Ishikawa (cell line): ENCODE measurements around the gene MCM9.

Source experiments
- CEBPB ChIP-seq: IDR thresholded peaks from 2 replicates; pipeline ENCODE4 v1.6.1; 2012
- CREB1 ChIP-seq: IDR thresholded peaks from 2 replicates; pipeline ENCODE4 v1.6.1; 2012; ENCODE audit warnings: low read depth
- EGR1 ChIP-seq: IDR thresholded peaks from 2 replicates; pipeline ENCODE4 v1.6.1; 2012
- EP300 ChIP-seq: IDR thresholded peaks from 2 replicates; pipeline ENCODE4 v1.6.1; 2012; ENCODE audit warnings: borderline replicate concordance
- FOXM1 ChIP-seq: IDR thresholded peaks from 2 replicates; pipeline ENCODE4 v1.6.1; 2012; ENCODE audit warnings: low read depth, borderline replicate concordance
- MAX ChIP-seq: IDR thresholded peaks from 2 replicates; pipeline ENCODE4 v1.6.1; 2012
- NFIC ChIP-seq: IDR thresholded peaks from 2 replicates; pipeline ENCODE4 v1.6.1; 2012
- RAD21 ChIP-seq: IDR thresholded peaks from 2 replicates; pipeline ENCODE4 v1.6.1; 2012; ENCODE audit warnings: low read depth
- REST ChIP-seq: IDR thresholded peaks from 2 replicates; pipeline ENCODE4 v1.6.1; 2012; ENCODE audit warnings: low read depth, mild to moderate bottlenecking
- TAF1 ChIP-seq: IDR thresholded peaks from 2 replicates; pipeline ENCODE4 v1.6.1; 2012; ENCODE audit warnings: low read depth, mild to moderate bottlenecking
- TCF12 ChIP-seq: IDR thresholded peaks from 2 replicates; pipeline ENCODE4 v1.6.1; 2012; ENCODE audit warnings: low read depth
- TEAD4 ChIP-seq: IDR thresholded peaks from 2 replicates; pipeline ENCODE4 v1.6.1; 2012
- YY1 ChIP-seq: IDR thresholded peaks from 2 replicates; pipeline ENCODE4 v1.6.1; 2012; ENCODE audit warnings: low read depth
- ZBTB7A ChIP-seq: IDR thresholded peaks from 2 replicates; pipeline ENCODE4 v1.6.1; 2012; ENCODE audit warnings: low read depth
- TF ChIP-seq, protein P1 (sequence below): IDR thresholded peaks from 2 replicates; pipeline ENCODE4 v1.6.1; 2012

Gene MCM9

DNA sequence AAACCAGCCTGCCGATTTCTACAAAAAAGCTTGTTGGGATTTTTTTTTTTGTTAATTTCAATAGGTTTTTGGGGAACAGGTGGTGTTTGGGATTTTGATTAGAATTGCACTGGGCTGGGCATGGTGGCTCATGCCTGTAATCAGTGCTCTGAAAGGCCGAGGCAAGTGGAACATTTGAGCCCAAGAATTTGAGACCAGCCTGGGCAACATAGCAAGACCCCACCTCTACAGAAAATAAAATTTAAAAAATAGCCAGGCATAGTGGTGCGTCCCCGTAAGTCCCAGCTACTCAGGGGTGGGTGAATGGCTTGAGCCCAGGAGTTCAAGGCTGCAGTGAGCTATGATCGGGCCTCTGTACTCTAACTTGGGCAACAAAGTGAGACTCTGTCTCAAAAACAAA is 81.6 kb downstream of the MCM9 start:
- TF ChIP-seq, protein P1, sequence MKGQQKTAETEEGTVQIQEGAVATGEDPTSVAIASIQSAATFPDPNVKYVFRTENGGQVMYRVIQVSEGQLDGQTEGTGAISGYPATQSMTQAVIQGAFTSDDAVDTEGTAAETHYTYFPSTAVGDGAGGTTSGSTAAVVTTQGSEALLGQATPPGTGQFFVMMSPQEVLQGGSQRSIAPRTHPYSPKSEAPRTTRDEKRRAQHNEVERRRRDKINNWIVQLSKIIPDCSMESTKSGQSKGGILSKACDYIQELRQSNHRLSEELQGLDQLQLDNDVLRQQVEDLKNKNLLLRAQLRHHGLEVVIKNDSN, result no peak
- no peak for TF ChIP-seq MAX
- TF ChIP-seq YY1, result no peak

- no peak for TF ChIP-seq TEAD4
- no peak for TF ChIP-seq YY1
- TF ChIP-seq MAX, result no peak
- no peak for TF ChIP-seq TCF12
- no peak for TF ChIP-seq TAF1
- no peak for TF ChIP-seq NFIC
- no peak for TF ChIP-seq FOXM1
- TF ChIP-seq, protein P1, result no peak
- TF ChIP-seq CEBPB, result no peak
- no peak for TF ChIP-seq CREB1
- TF ChIP-seq EP300, result no peak
- no peak for TF ChIP-seq RAD21
Measured at GRCh38 chr6:118844915-118845314, 90.0 kb downstream of the MCM9 start.

DNA sequence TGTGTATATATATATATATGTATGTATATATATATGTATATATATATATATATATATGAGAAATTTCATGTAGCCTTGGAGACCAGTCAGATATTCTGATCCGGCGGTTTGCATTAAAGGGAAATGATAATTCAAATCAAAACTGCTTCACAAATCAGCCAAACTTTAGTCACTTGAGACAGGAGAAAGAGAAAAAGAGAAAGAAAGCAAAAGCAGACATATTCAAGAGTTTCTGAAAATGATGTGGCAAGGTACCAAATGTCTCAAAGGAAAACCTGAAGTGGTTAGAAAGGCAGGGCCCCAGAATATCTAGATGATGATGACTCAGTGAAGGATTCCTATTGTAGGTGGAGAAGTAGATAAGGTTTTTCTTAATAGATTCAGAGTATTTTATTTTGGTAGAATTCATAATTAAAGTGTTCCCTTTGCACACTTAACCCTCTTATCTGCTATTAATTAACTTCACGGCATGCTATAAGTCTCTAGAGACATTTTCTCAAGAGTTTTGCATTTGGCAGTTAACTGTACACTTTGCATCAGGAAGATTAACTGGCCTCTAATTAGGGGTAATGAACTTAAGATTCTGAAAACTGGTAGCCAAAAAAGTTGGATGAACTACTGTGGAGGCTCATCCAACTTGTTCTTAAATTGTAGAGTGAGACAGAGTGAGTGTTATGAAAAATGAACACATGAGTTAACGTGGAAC is 91.1 kb downstream of the MCM9 start:
- TF ChIP-seq YY1, result no peak
- TF ChIP-seq EP300, result no peak
- no peak for TF ChIP-seq RAD21
- no peak for TF ChIP-seq MAX
- no peak for TF ChIP-seq EGR1
- no peak for TF ChIP-seq NFIC
- no peak for TF ChIP-seq TCF12
- TF ChIP-seq REST, result no peak
- TF ChIP-seq, protein P1, result no peak
- no peak for TF ChIP-seq TEAD4
- TF ChIP-seq ZBTB7A, result no peak
- TF ChIP-seq TAF1, result no peak
- no peak for TF ChIP-seq FOXM1
- no peak for TF ChIP-seq CREB1

DNA sequence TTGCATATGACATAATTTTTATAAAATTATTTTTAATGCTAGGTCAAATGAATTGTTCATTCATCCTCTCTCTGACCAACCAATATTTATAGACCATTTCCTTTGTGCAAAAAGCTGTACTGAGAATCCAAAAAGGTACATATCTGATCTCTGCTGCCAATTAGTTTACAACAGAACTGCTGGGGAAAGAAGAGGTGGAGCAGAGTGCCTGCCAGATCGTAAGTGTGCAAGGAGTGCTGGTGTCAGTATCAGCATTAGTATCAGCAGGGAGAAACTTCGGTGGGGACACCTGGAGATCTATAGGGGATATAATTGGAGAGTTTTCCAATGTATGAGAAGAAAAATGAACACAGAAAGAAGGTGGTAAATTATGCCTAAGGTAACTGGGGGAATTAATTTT is 104.3 kb downstream of the MCM9 start:
- TF ChIP-seq CREB1 (no peak), TAF1 (no peak), CEBPB (no peak), REST (no peak), MAX (no peak), RAD21 (no peak), TEAD4 (no peak), TCF12 (no peak), EGR1 (no peak), EP300 (no peak), ZBTB7A (no peak), YY1 (no peak)
- TF ChIP-seq, protein P1, result no peak
